Body of pancreas (tissue), 4 donors: Measurements from ENCODE around the gene ADAMTS5.

Experiments
- POLR2A ChIP-seq, 3 donors: fragments of 450-650 bp; IDR thresholded peaks; one replicate each; pipeline ENCODE4 v1.6.1; 2016; ENCODE audit warnings: antibody characterized with exemption in 3 of 3, mild to moderate bottlenecking in 2 of 3
- TF ChIP-seq, protein P1 (sequence below), 7 experiments: fragments of 450-650 bp in 4 of 7; fragments of 200-600 bp in 3 of 7; sonication (generic) in 3 of 7; IDR thresholded peaks; one replicate each; pipeline ENCODE4 v1.5.1; 2016 to 2019; ENCODE audit warnings: antibody characterized with exemption in 7 of 7

DNA sequence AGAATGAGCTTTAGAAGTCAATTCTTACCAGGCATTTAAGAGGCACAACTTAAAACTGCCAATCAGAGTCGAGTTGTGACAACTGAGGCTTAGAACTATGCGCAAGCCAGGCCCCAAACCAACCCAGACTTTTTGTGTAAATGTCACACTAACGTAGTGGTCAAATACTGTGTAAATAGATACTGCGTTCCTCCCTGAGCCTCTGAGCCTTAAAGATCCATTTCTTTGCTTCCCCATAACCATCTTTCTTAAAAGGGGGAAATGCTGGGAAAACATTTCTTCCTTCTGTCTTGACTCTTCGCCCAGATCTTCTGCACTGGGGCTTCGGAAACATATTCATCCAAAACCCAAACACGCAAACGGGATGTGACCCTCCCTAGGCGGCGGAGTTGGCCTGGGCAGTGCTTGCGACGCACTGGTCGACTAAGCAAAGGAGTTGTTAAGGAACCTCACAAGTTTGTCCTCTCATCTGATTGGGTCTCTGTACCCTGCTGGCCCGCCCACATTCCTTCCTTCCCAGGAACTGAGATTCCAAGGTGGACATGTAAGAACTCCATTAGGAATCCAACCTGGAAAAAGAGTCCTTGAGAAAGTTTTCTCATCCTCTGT, 2.6 kb downstream of the ADAMTS5 start:
- TF ChIP-seq, protein P1, sequence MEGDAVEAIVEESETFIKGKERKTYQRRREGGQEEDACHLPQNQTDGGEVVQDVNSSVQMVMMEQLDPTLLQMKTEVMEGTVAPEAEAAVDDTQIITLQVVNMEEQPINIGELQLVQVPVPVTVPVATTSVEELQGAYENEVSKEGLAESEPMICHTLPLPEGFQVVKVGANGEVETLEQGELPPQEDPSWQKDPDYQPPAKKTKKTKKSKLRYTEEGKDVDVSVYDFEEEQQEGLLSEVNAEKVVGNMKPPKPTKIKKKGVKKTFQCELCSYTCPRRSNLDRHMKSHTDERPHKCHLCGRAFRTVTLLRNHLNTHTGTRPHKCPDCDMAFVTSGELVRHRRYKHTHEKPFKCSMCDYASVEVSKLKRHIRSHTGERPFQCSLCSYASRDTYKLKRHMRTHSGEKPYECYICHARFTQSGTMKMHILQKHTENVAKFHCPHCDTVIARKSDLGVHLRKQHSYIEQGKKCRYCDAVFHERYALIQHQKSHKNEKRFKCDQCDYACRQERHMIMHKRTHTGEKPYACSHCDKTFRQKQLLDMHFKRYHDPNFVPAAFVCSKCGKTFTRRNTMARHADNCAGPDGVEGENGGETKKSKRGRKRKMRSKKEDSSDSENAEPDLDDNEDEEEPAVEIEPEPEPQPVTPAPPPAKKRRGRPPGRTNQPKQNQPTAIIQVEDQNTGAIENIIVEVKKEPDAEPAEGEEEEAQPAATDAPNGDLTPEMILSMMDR (IDR thresholded peaks at IDR 0.05), result no peak
- no peak for TF ChIP-seq POLR2A (IDR thresholded peaks at IDR 0.05)
